GM21825 (cell line): ENCODE measurements around the gene CCDC6.
A peak's percentile ranks its signal among the peaks of the same experiment; 100 is the strongest.

ENCODE experiments used
- ATAC-seq: cut with Tn5 transposase; IDR thresholded peaks from one replicate; pipeline ENCODE4 v1.9.1; 2021; ENCODE audit warnings: mild to moderate bottlenecking, moderate library complexity; ENCODE audit not compliant: unreplicated experiment

Gene CCDC6

GRCh38 chr10:59854571-59854970 is 51.8 kb downstream of the CCDC6 start:
- ATAC-seq: no peak

- no peak for ATAC-seq
Measured at GRCh38 chr10:59852670-59853069, 53.7 kb downstream of the CCDC6 start.

GRCh38 chr10:59851864-59852263 is 54.5 kb downstream of the CCDC6 start:
- no peak for ATAC-seq

GRCh38 chr10:59847888-59848287 is 58.5 kb downstream of the CCDC6 start:
- no peak for ATAC-seq

GRCh38 chr10:59847326-59847725 is 59.0 kb downstream of the CCDC6 start:
- ATAC-seq: no peak

GRCh38 chr10:59844436-59844835 is 61.9 kb downstream of the CCDC6 start:
- ATAC-seq: no peak

- no peak for ATAC-seq
Measured at GRCh38 chr10:59843748-59844147, 62.6 kb downstream of the CCDC6 start.

- no peak for ATAC-seq
Measured at GRCh38 chr10:59839576-59839975, 66.8 kb downstream of the CCDC6 start.

DNA sequence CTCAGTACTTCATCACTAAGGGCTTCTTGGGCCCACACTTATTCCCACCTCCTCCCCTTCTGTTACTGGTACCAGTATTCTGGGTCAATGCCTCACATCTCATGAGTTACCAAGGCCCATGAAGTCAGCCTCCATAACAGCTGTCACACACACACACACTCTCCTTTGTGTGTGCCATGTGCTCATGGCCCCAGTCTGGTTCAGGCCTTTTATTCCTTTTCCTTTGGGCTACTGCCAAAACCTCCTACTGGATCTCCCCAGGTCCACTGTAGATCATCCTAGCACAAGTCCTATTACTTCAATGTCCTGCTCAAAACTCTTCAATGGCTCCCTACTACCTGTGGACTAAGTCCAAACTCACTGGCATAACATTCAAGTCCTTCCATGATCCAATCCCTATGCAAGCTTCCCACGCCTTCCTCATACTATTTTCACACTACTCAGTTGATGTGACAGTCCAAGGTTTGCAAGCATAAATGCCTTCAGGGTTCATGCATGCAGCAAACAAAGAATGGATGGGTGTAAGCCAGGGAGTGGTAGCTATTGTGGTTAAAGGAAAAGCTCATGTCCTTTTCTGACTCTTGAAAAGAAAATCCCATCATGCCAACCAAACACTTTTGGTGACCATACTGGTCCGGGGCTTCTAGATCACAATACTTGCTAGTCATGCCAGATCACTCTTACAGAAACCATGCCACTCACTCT is 68.1 kb downstream of the CCDC6 start:
- no peak for ATAC-seq

- no peak for ATAC-seq
Measured at GRCh38 chr10:59833810-59834209, 72.5 kb downstream of the CCDC6 start.

DNA sequence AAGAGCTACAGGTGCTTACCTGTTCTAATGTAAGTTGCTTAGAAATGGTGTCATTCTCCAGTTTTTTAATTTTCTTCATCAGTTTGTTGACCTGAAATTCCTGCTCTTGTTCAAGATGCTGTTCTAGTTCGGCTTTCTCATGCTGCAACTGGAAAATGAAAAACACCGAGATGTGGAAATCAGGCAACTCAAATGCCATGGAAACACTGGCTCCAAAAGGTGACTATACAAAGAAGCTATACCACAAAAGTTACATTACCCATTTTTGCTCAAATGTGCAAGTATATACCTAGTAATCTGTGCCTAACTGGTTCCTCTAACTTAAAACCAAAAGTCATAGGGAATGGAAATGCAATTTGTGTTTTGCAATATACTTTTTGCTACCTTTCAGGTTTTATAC is 73.8 kb downstream of the CCDC6 start:
- ATAC-seq: no peak

DNA sequence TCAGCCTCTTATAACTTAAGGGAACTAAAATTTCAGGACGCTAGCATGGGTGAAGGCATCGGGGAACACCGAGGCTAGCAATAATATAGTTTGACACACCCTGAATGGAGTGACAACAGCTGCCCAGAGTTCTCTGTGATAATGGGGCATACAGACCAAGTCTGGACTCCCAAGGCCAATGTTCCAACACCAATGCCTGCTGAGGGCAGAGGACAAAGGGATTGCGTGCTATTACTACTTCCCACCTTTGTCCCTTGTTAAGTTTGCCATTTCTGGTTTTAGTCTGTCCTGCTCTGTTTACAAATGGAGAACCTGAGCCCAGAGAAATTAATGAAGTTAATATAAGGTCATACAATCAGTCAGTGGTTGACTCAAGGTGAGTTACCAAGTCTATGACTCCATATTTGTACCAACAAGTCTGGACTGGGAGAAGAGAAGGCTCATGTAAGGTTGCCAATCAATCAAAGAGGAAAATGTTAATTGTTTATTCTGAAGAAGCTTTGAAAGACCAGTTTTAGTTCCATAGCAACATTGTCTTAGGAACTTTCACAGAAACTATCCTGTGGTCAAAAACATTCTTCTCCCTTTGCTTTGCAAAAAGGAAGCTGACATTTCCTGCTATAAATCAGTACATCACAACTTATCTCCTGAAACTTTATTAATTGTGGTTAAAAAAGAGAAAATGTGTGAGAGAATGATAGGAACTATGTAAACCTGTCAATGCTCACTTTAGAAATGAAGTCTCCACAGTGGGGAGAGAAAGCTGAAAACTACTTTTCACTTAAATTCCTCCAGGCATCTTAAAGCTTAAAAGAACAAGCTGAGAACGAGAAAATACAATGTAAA is 74.5 kb downstream of the CCDC6 start:
- no peak for ATAC-seq

DNA sequence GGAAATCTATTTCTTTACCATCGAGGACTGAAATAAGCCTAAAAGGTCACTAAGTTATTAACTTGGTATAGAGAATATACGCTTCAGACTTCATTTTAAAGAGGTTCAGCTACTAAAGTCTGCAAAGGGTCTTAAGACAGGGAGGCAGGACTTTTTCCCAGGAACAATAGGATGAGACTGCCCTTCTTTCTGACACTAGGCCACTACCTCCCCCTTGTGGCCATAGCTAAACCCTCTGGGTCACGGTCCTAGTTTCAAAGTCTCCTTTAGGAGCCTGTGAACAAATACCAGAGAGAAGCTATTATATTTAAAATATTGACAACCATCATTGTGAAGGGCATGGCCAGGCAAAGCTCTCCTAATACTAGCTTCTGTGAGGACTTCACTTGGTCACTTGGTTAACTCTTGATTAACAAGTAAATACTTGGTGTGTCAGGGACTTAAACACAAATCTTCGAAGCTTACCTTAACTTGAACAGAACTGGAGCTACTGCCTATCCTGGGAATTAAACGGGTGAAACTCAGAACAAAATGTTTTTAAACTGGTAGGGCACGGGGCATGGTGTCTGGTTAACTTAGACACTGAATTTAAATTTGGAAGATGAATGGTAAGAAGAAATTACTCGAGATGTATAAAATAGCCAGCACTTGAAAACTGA is 75.6 kb downstream of the CCDC6 start:
- no peak for ATAC-seq

GRCh38 chr10:59829601-59830000 is 76.8 kb downstream of the CCDC6 start:
- peak; percentile 50 for ATAC-seq

- ATAC-seq: no peak
Measured at GRCh38 chr10:59829024-59829423, 77.3 kb downstream of the CCDC6 start.

DNA sequence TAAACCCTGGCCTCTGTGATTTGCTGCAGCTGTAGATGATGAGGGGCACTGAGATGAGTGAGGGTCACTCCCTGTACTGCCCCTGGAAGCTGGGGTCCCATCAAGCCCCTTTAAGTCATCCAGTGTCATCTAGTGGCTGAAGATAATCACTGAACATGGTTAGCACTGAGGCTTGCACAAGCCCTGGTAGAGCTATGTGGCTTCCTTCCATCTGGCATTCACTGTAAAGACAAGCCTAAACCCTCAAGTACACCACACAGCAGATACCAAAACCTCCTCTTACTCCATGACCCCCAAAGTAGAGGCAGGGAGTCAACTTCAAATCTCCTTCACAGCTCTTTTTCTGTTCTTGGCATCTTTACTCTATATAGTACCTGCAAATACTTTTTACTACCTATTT is 80.4 kb downstream of the CCDC6 start:
- ATAC-seq: no peak

DNA sequence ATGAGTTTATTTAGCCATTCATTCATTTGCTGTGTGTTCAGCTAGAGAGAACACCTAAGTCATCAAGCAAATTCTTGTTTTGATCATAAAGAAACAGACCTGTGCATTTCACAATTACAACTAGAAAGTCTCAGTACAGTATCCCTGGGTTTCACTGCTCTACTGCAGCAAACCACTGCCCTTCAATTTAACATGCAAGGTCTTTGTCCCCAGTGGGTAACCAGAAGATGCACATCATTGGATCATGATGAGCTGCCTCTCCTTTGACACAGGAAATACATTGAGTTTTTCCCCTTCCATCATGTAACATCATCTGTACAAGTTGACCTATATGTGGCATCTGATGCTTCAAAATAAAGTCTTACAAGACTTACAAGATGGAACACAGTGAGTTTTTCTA is 82.6 kb downstream of the CCDC6 start:
- ATAC-seq: no peak

- ATAC-seq: no peak
Measured at GRCh38 chr10:59823111-59823510, 83.2 kb downstream of the CCDC6 start.

DNA sequence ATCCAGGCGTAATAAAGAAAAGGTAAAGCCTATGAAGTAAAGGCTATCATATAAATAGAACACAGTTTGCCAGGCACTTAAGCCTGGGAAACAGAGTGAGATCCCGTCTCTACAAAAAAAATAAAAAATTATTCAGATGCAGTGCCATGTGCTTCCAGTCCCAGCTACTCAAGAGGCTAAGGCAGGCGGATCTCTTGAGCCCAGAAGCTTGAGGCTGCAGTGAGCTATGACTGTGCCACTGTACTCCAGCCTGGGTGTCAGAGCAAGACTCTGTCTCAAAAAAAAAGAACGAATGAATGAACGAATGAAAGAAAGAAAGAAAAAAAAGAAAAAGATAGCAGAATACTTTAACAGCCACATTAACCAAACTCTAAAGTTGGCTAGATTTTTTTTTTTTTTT is 85.9 kb downstream of the CCDC6 start:
- ATAC-seq: no peak

- no peak for ATAC-seq
Measured at GRCh38 chr10:59819683-59820082, 86.7 kb downstream of the CCDC6 start.

GRCh38 chr10:59819265-59819664 is 87.1 kb downstream of the CCDC6 start:
- ATAC-seq: no peak

- ATAC-seq: no peak
Measured at GRCh38 chr10:59817773-59818172, 88.6 kb downstream of the CCDC6 start.
